HEK293 (cell line): ENCODE results near the gene KRABD2.

Source experiments
- CTCF ChIA-PET: fragments of 350-600 bp; formaldehyde crosslinking; extraction: SDS; loops from one replicate; lab custom pipeline; 2021; ENCODE audit warnings: antibody characterized with exemption; lab: Yijun Ruan, JAX
- POLR2A ChIA-PET: fragments of 300-600 bp; formaldehyde crosslinking; extraction: SDS; loops from one replicate; lab custom pipeline; 2020; ENCODE audit warnings: antibody characterized with exemption, inconsistent platforms; lab: Yijun Ruan, JAX
- H3K27ac ChIP-seq: fragments of 200-500 bp; sonication (Bioruptor generic); 2 replicates; pipeline ENCODE4 v1.5.1; 2014; ENCODE audit warnings: low read depth, low read length, control low read depth, inconsistent platforms; ENCODE audit errors: extremely low read depth
- H3K36me3 ChIP-seq, 2 experiments: fragments of 200-500 bp in 1 of 2; sonication (Bioruptor generic) in 1 of 2; 1 replicate in 1 of 2; 2 replicates in 1 of 2; pipeline ENCODE4 v1.5.1; 2014 to 2017; ENCODE audit warnings: inconsistent platforms in 2 of 2, low read length in 2 of 2; ENCODE audit not compliant: control insufficient read depth in 2 of 2, insufficient read depth in 1 of 2
- H3K4me1 ChIP-seq: fragments of 200-500 bp; sonication (Bioruptor generic); 2 replicates; pipeline ENCODE4 v1.5.1; 2014; ENCODE audit warnings: mild to moderate bottlenecking, low read length, inconsistent platforms; ENCODE audit not compliant: control insufficient read depth, insufficient read depth
- H3K4me3 ChIP-seq: 2 replicates; pipeline ENCODE4 v1.5.1; 2011; ENCODE audit warnings: low read depth, mild to moderate bottlenecking, control low read depth, low read length, moderate library complexity
- H3K9me3 ChIP-seq: fragments of 200-500 bp; sonication (Bioruptor generic); 2 replicates; pipeline ENCODE4 v1.5.1; 2014; ENCODE audit warnings: low read depth, low read length, inconsistent platforms; ENCODE audit not compliant: control insufficient read depth, insufficient read depth
- FEZF1 ChIP-seq: fragments of 450-650 bp; formaldehyde crosslinking; IDR thresholded peaks from 2 replicates; pipeline ENCODE4 v1.5.1; 2016; ENCODE audit warnings: missing biosample characterization, missing genetic modification characterization
- KLF1 ChIP-seq: fragments of 450-650 bp; formaldehyde crosslinking; IDR thresholded peaks from 2 replicates; pipeline ENCODE4 v1.5.1; 2016; ENCODE audit warnings: missing biosample characterization, missing genetic modification characterization
- ZNF114 ChIP-seq: fragments of 450-650 bp; formaldehyde crosslinking; IDR thresholded peaks from 2 replicates; pipeline ENCODE4 v1.5.0; 2017; ENCODE audit warnings: missing biosample characterization, missing genetic modification characterization
- ZNF394 ChIP-seq: fragments of 450-650 bp; formaldehyde crosslinking; IDR thresholded peaks from 2 replicates; pipeline ENCODE4 v1.5.1; 2016; ENCODE audit warnings: missing biosample characterization, missing genetic modification characterization, mild to moderate bottlenecking, moderate library complexity, borderline replicate concordance
- ZNF600 ChIP-seq: fragments of 450-650 bp; formaldehyde crosslinking; IDR thresholded peaks from 2 replicates; pipeline ENCODE4 v1.5.1; 2016; ENCODE audit warnings: missing biosample characterization, missing genetic modification characterization
- ZNF624 ChIP-seq: fragments of 450-650 bp; formaldehyde crosslinking; IDR thresholded peaks from 2 replicates; pipeline ENCODE4 v1.5.1; 2017; ENCODE audit warnings: missing biosample characterization, missing genetic modification characterization
- ZNF677 ChIP-seq: fragments of 450-650 bp; IDR thresholded peaks from 2 replicates; pipeline ENCODE4 v1.5.0; 2018; ENCODE audit warnings: missing biosample characterization, mild to moderate bottlenecking, missing genetic modification characterization, moderate library complexity
- ZNF837 ChIP-seq: fragments of 450-650 bp; formaldehyde crosslinking; IDR thresholded peaks from 2 replicates; pipeline ENCODE4 v1.5.1; 2016; ENCODE audit warnings: missing biosample characterization, missing genetic modification characterization
- TF ChIP-seq, protein P1 (sequence below): fragments of 450-650 bp; formaldehyde crosslinking; IDR thresholded peaks from 2 replicates; pipeline ENCODE4 v1.5.1; 2016; ENCODE audit warnings: missing biosample characterization, missing genetic modification characterization, borderline replicate concordance
- TF ChIP-seq, protein P2 (sequence below): fragments of 450-650 bp; formaldehyde crosslinking; IDR thresholded peaks from 2 replicates; pipeline ENCODE4 v1.5.1; 2017; ENCODE audit warnings: missing biosample characterization, missing genetic modification characterization
- TF ChIP-seq, protein P3 (sequence below): fragments of 450-650 bp; formaldehyde crosslinking; conservative IDR thresholded peaks from 2 replicates; pipeline ENCODE4 v1.5.1; 2016; ENCODE audit warnings: low read depth, missing biosample characterization, missing genetic modification characterization

Gene KRABD2

DNA sequence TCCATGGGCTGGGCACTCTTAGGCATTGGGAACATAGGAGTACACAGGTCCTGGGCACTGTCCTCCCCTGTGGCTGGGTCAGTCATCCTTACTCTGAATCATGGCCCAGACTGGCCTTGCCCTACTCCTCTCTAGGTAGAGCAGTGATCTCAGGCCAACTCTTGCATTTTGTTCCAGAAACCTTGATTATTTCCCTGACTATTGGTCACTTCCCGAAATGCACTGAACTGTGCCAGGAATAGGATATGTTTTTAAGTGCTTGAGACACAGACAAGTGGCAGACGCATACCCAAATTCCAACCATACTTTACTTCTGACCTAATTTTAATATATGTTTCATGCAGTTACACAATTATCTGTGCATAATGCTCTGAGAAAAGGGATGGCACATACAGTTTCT, 10.3 kb downstream of the KRABD2 start (continued):
- TF ChIP-seq, protein P1, sequence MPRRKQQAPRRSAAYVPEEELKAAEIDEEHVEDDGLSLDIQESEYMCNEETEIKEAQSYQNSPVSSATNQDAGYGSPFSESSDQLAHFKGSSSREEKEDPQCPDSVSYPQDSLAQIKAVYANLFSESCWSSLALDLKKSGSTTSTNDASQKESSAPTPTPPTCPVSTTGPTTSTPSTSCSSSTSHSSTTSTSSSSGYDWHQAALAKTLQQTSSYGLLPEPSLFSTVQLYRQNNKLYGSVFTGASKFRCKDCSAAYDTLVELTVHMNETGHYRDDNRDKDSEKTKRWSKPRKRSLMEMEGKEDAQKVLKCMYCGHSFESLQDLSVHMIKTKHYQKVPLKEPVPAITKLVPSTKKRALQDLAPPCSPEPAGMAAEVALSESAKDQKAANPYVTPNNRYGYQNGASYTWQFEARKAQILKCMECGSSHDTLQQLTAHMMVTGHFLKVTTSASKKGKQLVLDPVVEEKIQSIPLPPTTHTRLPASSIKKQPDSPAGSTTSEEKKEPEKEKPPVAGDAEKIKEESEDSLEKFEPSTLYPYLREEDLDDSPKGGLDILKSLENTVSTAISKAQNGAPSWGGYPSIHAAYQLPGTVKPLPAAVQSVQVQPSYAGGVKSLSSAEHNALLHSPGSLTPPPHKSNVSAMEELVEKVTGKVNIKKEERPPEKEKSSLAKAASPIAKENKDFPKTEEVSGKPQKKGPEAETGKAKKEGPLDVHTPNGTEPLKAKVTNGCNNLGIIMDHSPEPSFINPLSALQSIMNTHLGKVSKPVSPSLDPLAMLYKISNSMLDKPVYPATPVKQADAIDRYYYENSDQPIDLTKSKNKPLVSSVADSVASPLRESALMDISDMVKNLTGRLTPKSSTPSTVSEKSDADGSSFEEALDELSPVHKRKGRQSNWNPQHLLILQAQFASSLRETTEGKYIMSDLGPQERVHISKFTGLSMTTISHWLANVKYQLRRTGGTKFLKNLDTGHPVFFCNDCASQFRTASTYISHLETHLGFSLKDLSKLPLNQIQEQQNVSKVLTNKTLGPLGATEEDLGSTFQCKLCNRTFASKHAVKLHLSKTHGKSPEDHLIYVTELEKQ, result no peak
- TF ChIP-seq ZNF624 (tag by site-specific recombination), result no peak
- TF ChIP-seq, protein P2, sequence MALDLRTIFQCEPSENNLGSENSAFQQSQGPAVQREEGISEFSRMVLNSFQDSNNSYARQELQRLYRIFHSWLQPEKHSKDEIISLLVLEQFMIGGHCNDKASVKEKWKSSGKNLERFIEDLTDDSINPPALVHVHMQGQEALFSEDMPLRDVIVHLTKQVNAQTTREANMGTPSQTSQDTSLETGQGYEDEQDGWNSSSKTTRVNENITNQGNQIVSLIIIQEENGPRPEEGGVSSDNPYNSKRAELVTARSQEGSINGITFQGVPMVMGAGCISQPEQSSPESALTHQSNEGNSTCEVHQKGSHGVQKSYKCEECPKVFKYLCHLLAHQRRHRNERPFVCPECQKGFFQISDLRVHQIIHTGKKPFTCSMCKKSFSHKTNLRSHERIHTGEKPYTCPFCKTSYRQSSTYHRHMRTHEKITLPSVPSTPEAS (tag by site-specific recombination), result no peak
- TF ChIP-seq ZNF114 (tag by site-specific recombination), result no peak

DNA sequence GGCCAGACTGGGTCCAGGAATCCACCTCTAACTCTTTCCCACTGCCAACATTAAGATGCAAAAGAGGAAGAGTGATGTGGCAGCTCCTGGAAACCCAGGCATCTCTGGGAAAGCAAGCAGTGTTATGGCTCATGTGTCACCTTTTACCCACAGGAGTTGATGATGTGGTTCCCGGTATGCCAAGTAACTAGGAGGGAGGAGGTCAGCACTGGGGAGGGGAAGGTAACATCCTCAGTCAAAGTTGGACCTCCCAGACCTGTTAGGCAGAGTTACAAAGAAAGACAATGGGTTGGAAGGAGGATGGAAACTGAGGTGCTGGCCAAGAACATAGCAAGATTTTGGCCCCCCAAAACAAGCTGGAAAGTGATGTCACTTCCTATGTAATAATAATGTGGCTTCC, 11.4 kb downstream of the KRABD2 start:
- Histone ChIP-seq H3K27ac (no peak overlapping the region), H3K4me1 (peaks cover 9% of the 10 kb centered on the region), H3K36me3 (peaks cover 15 to 30% of the 10 kb centered on the region in 2 experiments), H3K9me3 (no peaks in the 10 kb centered on the region), H3K4me3 (no peak overlapping the region)
- CTCF ChIA-PET, result interaction anchor here (1.2 kb wide), 1 partner anchor 12 kb away, joined by 5 read pairs; the partner anchor contains the start of gene KRABD2
- POLR2A ChIA-PET, result interaction anchor here (1.2 kb wide), 1 partner anchor 11 kb away, joined by 4 read pairs; the partner anchor contains the start of gene KRABD2
- peak; percentile 49 for TF ChIP-seq ZNF600 (tag by site-specific recombination)
- TF ChIP-seq ZNF394 (tag by site-specific recombination), result no peak
- no peak for TF ChIP-seq KLF1
- TF ChIP-seq ZNF837, result no peak
- no peak for TF ChIP-seq FEZF1

DNA sequence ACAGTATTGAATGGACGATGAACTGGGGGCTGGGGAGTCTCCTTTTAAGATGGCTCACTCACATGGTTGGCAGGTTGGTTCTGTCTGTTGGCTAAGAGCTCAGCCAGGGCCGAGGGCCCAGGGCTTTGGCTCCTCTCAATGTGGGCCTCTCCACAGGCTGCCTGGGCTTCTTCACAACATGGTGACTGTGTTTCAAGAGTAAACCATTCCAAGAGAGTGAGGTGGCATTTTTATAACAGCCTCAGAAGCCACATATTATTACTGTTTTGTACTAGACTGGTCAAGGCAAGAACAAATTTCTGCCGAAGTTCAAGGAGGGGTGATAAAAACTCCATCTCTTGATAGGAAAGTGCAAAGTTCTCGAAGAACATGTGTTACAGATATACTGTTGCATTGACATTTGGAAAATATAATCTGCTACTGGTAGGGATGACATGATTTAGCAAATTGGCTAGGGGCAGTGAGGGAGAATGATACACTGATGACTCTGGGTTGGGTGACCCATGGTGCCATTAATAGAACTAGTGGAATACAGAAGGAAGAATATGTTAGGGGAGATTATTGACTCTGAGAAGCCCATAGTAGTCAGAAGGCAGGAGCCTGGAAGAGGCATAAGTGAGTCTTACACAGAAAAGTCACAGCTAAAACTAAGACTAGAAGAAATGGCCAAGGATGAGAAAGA, 13.7 kb downstream of the KRABD2 start:
- TF ChIP-seq, protein P3, sequence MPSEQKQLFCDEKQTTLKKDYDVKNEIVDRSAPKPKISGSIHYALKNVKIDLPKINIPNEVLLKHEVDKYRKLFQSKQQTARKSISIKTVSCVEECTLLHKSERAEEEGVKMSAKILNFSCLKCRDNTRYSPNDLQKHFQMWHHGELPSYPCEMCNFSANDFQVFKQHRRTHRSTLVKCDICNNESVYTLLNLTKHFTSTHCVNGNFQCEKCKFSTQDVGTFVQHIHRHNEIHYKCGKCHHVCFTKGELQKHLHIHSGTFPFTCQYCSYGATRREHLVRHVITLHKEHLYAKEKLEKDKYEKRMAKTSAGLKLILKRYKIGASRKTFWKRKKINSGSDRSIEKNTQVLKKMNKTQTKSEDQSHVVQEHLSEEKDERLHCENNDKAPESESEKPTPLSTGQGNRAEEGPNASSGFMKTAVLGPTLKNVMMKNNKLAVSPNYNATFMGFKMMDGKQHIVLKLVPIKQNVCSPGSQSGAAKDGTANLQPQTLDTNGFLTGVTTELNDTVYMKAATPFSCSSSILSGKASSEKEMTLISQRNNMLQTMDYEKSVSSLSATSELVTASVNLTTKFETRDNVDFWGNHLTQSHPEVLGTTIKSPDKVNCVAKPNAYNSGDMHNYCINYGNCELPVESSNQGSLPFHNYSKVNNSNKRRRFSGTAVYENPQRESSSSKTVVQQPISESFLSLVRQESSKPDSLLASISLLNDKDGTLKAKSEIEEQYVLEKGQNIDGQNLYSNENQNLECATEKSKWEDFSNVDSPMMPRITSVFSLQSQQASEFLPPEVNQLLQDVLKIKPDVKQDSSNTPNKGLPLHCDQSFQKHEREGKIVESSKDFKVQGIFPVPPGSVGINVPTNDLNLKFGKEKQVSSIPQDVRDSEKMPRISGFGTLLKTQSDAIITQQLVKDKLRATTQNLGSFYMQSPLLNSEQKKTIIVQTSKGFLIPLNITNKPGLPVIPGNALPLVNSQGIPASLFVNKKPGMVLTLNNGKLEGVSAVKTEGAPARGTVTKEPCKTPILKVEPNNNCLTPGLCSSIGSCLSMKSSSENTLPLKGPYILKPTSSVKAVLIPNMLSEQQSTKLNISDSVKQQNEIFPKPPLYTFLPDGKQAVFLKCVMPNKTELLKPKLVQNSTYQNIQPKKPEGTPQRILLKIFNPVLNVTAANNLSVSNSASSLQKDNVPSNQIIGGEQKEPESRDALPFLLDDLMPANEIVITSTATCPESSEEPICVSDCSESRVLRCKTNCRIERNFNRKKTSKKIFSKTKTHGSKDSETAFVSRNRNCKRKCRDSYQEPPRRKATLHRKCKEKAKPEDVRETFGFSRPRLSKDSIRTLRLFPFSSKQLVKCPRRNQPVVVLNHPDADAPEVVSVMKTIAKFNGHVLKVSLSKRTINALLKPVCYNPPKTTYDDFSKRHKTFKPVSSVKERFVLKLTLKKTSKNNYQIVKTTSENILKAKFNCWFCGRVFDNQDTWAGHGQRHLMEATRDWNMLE (tag by site-specific recombination), result no peak
- TF ChIP-seq ZNF114 (tag by site-specific recombination), result no peak
- TF ChIP-seq ZNF677 (tag by site-specific recombination), result no peak
- POLR2A ChIA-PET, result no interaction called here
- H3K4me1 ChIP-seq, result peaks cover 15% of the 10 kb centered on the region
- CTCF ChIA-PET, result interaction anchor here (0.9 to 2.0 kb wide), 2 partner anchors 14 to 301 kb away, joined by 3 to 9 read pairs; partner anchors contain the start of gene KRABD2
- no peak overlapping the region for H3K4me3 ChIP-seq
- H3K36me3 ChIP-seq, result peaks cover 1 to 9% of the 10 kb centered on the region in 2 experiments; a peak in 2 of 3 replicates
- H3K9me3 ChIP-seq, result no peaks in the 10 kb centered on the region
- H3K27ac ChIP-seq, result no peak overlapping the region
